ENCODE results near the gene RNF40. TPM values are rescaled to one million over a fixed set of nuclear protein-coding genes. Genes with fewer than 3 reads are reported as not detected.

Gene RNF40
- total RNA-seq, 1 experiment from 2014 or later = 90.3 TPM

DNA sequence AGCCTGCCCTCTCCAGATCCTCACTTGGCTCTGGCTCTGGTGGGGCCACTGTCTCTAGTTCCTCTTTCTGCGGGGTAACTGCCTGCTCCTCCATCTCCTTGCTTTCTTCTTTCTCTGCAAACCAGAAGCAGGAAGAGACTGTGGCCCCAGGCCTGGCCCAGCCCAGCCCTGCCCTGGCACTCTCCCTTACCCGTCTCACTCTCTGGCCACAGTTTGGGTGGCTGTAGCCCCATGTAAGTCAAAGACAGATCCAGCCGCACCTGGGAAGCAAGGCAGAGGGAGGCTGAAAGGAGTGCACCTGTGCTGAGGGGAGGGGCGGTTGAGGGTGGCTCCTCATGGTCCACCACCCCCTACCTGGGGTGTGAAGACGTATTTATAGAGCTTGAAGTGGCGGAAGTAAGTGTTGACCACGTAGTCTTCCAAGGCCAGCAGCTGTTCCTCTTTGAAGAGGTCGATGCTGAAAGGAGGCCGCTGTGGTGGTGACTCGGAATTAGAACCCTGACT is 3.1 kb upstream of the RNF40 start:
- ATAC-seq (no peak), DNase-seq (ENCODE audit: low read depth, low spot score) (no peak)
- CTCF ChIA-PET = no interaction called here
- Histone ChIP-seq H3K4me2 (ENCODE audit: low read length) (no peak overlapping the region), H3K27me3 (ENCODE audit: insufficient read depth, low read length) (no peaks in the 10 kb centered on the region), H3K9me2 (ENCODE audit: insufficient read depth) (no peaks in the 10 kb centered on the region), H3K9me3 (ENCODE audit: control insufficient read depth in 1 of 2, insufficient read depth in 1 of 2, low read depth in 1 of 2, low read length in 2 of 2) (no peaks in the 10 kb centered on the region), H3K79me2 (ENCODE audit: insufficient read depth, low read length) (peaks cover 22% of the 10 kb centered on the region), H3K27ac (ENCODE audit: low read depth, low read length) (no peak overlapping the region), H3K4me3 (replicated peaks in 1 of 2; ENCODE audit: low read depth in 1 of 2, low read length in 2 of 2) (no peak overlapping the region), H2AFZ (ENCODE audit: low read depth, low read length, poor library complexity, severe bottlenecking) (no peak overlapping the region), H3K36me3 (ENCODE audit: control insufficient read depth in 1 of 2, insufficient read depth in 2 of 2, low read length in 2 of 2) (peaks cover 5 to 8% of the 10 kb centered on the region in 2 experiments; a peak in 3 of 4 replicates), H3K4me1 (ENCODE audit: control insufficient read depth in 1 of 2, insufficient read depth in 2 of 2, low read length in 2 of 2) (peaks cover 14 to 24% of the 10 kb centered on the region in 2 experiments; a peak in 3 of 4 replicates), H4K20me1 (ENCODE audit: insufficient read depth) (no peaks in the 10 kb centered on the region), H3K9ac (ENCODE audit: low read length) (no peak overlapping the region)
- no TSS peak for BruUV-seq (replicated peaks)
- TF ChIP-seq, protein P1, sequence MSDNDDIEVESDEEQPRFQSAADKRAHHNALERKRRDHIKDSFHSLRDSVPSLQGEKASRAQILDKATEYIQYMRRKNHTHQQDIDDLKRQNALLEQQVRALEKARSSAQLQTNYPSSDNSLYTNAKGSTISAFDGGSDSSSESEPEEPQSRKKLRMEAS (IDR thresholded peaks at IDR 0.05) = no peak
- TF ChIP-seq FOSL1 (IDR thresholded peaks at IDR 0.05; ENCODE audit: low read depth) (no peak), POLR2A (IDR thresholded peaks at IDR 0.05; ENCODE audit: borderline replicate concordance, extremely low read depth, insufficient read depth, insufficient read length) (no peak), CBX3 (IDR thresholded peaks at IDR 0.05; ENCODE audit: low read depth) (no peak), CEBPB (IDR thresholded peaks at IDR 0.05; ENCODE audit: low read depth) (no peak), TCF7L2 (IDR thresholded peaks at IDR 0.05; ENCODE audit: borderline replicate concordance, extremely low read depth, insufficient read depth, insufficient read length) (no peak), ELF1 (IDR thresholded peaks at IDR 0.05; ENCODE audit: borderline replicate concordance, low read depth) (no peak), ZFX (IDR thresholded peaks at IDR 0.05) (no peak), SRF (IDR thresholded peaks at IDR 0.05; ENCODE audit: low read depth) (no peak), EGR1 (IDR thresholded peaks at IDR 0.05; ENCODE audit: low read depth) (no peak), JUND (IDR thresholded peaks at IDR 0.05) (no peak), POLR2AphosphoS5 (IDR thresholded peaks at IDR 0.05; ENCODE audit: low read depth, low read length) (no peak), ZNF274 (IDR thresholded peaks at IDR 0.05; ENCODE audit: low read depth, low read length) (no peak), EZH2phosphoT487 (IDR thresholded peaks at IDR 0.05; ENCODE audit: borderline replicate concordance) (no peak), YY1 (IDR thresholded peaks at IDR 0.05; ENCODE audit: extremely low read depth, insufficient replicate concordance, low read depth, low read length) (no peak), SIN3A (IDR thresholded peaks at IDR 0.05; ENCODE audit: low read depth) (no peak), RAD21 (IDR thresholded peaks at IDR 0.05; ENCODE audit: low read depth) (no peak)
- TF ChIP-seq, protein P2, sequence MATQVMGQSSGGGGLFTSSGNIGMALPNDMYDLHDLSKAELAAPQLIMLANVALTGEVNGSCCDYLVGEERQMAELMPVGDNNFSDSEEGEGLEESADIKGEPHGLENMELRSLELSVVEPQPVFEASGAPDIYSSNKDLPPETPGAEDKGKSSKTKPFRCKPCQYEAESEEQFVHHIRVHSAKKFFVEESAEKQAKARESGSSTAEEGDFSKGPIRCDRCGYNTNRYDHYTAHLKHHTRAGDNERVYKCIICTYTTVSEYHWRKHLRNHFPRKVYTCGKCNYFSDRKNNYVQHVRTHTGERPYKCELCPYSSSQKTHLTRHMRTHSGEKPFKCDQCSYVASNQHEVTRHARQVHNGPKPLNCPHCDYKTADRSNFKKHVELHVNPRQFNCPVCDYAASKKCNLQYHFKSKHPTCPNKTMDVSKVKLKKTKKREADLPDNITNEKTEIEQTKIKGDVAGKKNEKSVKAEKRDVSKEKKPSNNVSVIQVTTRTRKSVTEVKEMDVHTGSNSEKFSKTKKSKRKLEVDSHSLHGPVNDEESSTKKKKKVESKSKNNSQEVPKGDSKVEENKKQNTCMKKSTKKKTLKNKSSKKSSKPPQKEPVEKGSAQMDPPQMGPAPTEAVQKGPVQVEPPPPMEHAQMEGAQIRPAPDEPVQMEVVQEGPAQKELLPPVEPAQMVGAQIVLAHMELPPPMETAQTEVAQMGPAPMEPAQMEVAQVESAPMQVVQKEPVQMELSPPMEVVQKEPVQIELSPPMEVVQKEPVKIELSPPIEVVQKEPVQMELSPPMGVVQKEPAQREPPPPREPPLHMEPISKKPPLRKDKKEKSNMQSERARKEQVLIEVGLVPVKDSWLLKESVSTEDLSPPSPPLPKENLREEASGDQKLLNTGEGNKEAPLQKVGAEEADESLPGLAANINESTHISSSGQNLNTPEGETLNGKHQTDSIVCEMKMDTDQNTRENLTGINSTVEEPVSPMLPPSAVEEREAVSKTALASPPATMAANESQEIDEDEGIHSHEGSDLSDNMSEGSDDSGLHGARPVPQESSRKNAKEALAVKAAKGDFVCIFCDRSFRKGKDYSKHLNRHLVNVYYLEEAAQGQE (IDR thresholded peaks at IDR 0.05; ENCODE audit: low read depth) = no peak
- TF ChIP-seq, protein P3, sequence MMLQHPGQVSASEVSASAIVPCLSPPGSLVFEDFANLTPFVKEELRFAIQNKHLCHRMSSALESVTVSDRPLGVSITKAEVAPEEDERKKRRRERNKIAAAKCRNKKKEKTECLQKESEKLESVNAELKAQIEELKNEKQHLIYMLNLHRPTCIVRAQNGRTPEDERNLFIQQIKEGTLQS (IDR thresholded peaks at IDR 0.05) = no peak
- TF ChIP-seq, protein P4, sequence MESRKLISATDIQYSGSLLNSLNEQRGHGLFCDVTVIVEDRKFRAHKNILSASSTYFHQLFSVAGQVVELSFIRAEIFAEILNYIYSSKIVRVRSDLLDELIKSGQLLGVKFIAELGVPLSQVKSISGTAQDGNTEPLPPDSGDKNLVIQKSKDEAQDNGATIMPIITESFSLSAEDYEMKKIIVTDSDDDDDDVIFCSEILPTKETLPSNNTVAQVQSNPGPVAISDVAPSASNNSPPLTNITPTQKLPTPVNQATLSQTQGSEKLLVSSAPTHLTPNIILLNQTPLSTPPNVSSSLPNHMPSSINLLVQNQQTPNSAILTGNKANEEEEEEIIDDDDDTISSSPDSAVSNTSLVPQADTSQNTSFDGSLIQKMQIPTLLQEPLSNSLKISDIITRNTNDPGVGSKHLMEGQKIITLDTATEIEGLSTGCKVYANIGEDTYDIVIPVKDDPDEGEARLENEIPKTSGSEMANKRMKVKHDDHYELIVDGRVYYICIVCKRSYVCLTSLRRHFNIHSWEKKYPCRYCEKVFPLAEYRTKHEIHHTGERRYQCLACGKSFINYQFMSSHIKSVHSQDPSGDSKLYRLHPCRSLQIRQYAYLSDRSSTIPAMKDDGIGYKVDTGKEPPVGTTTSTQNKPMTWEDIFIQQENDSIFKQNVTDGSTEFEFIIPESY (IDR thresholded peaks at IDR 0.05; ENCODE audit: extremely low read depth, insufficient replicate concordance, low read length) = no peak
- POLR2A ChIA-PET = interaction anchor here (1.2 kb wide), 1 partner anchor 11 kb away, joined by 7 read pairs; the partner anchor contains the start of gene PHKG2
- intact Hi-C loops (cut with micrococcal nuclease) = no loop called here
- RAD21 ChIA-PET (ENCODE audit: low non-redundant PET in 1 of 2, low total read pairs in 2 of 2, uncharacterized antibody in 2 of 2, unreplicated experiment in 2 of 2) = no interaction called here
